ENCODE measurements around the gene STPG3. TPM values are rescaled to one million over a fixed set of nuclear protein-coding genes. Genes with fewer than 3 reads are reported as not detected.

The STPG3 gene
- total and polyA plus RNA-seq, 2 of the 13 experiments (the other 11 are each of a cell fraction or from before 2014, with no cell fraction given): not detected

- TF ChIP-seq, protein P1, sequence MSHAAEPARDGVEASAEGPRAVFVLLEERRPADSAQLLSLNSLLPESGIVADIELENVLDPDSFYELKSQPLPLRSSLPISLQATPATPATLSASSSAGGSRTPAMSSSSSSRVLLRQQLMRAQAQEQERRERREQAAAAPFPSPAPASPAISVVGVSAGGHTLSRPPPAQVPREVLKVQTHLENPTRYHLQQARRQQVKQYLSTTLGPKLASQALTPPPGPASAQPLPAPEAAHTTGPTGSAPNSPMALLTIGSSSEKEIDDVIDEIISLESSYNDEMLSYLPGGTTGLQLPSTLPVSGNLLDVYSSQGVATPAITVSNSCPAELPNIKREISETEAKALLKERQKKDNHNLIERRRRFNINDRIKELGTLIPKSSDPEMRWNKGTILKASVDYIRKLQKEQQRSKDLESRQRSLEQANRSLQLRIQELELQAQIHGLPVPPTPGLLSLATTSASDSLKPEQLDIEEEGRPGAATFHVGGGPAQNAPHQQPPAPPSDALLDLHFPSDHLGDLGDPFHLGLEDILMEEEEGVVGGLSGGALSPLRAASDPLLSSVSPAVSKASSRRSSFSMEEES (CRISPR knock-in tag; IDR thresholded peaks at IDR 0.05): 0 out of 2 replicates have a peak, but pooled peaks have one; percentile 20
- TF ChIP-seq, protein P2, sequence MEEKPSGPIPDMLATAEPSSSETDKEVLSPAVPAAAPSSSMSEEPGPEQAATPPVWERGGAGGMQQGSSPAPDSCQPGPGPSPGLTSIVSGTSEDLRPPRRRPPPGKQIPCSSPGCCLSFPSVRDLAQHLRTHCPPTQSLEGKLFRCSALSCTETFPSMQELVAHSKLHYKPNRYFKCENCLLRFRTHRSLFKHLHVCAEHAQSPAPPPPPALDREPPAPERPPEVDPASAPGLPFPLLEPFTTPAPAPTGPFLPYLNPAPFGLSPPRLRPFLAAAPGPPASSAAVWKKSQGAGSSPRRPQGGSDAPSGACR (CRISPR knock-in tag; IDR thresholded peaks at IDR 0.05): no peak
- no peak for TF ChIP-seq BCLAF1 (IDR thresholded peaks at IDR 0.05)
- TF ChIP-seq NBN (conservative IDR thresholded peaks at IDR 0.05): no peak
- TF ChIP-seq CREM (IDR thresholded peaks at IDR 0.05): peak; percentile 20; the same call in 1 of the 2 replicates
- no peak for TF ChIP-seq CREM (CRISPR knock-in tag; IDR thresholded peaks at IDR 0.05)
- TF ChIP-seq ZNF235 (CRISPR knock-in tag; IDR thresholded peaks at IDR 0.05; ENCODE audit: borderline replicate concordance): 0 out of 2 replicates have a peak, but pooled peaks have one; percentile 28
- TF ChIP-seq DNMT1 (CRISPR knock-in tag; IDR thresholded peaks at IDR 0.05): no peak
- no peak for TF ChIP-seq MZF1 (CRISPR knock-in tag; IDR thresholded peaks at IDR 0.05; ENCODE audit: borderline replicate concordance)
- TF ChIP-seq ZXDC (CRISPR knock-in tag; IDR thresholded peaks at IDR 0.05): no peak
- TF ChIP-seq JUND (CRISPR knock-in tag; IDR thresholded peaks at IDR 0.05): no peak
- TF ChIP-seq POLR2G (IDR thresholded peaks at IDR 0.05; ENCODE audit: low read depth, low read length): peak; percentile 78
- TF ChIP-seq EHMT2 (IDR thresholded peaks at IDR 0.05; ENCODE audit: borderline replicate concordance, low read depth, low read length): no peak
- peak; percentile 58 for TF ChIP-seq BORCS8-MEF2B (CRISPR knock-in tag; IDR thresholded peaks at IDR 0.05)
- TF ChIP-seq, protein P3, sequence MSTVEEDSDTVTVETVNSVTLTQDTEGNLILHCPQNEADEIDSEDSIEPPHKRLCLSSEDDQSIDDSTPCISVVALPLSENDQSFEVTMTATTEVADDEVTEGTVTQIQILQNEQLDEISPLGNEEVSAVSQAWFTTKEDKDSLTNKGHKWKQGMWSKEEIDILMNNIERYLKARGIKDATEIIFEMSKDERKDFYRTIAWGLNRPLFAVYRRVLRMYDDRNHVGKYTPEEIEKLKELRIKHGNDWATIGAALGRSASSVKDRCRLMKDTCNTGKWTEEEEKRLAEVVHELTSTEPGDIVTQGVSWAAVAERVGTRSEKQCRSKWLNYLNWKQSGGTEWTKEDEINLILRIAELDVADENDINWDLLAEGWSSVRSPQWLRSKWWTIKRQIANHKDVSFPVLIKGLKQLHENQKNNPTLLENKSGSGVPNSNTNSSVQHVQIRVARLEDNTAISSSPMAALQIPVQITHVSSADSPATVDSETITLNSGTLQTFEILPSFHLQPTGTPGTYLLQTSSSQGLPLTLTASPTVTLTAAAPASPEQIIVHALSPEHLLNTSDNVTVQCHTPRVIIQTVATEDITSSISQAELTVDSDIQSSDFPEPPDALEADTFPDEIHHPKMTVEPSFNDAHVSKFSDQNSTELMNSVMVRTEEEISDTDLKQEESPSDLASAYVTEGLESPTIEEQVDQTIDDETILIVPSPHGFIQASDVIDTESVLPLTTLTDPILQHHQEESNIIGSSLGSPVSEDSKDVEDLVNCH (CRISPR knock-in tag; IDR thresholded peaks at IDR 0.05): no peak
- peak; percentile 94 for TF ChIP-seq ZNF18 (CRISPR knock-in tag; IDR thresholded peaks at IDR 0.05; ENCODE audit: insufficient replicate concordance)
These were observed 33.5 kb upstream of the STPG3 start (continued) for GRCh38 chr9:137217276-137218211.

Data from HepG2 (cell line).